AG04449 (cell line): ENCODE results near the gene TCP10L.

Source experiments
- CTCF ChIA-PET: fragments of 350-600 bp; formaldehyde crosslinking; extraction: SDS; loops from one replicate; lab custom pipeline; 2021; ENCODE audit warnings: antibody characterized with exemption; lab: Yijun Ruan, JAX
- POLR2A ChIA-PET: fragments of 400-600, 350-600 bp; formaldehyde crosslinking; extraction: SDS; loops from one replicate; lab custom pipeline; 2020; ENCODE audit warnings: antibody characterized with exemption, inconsistent platforms; lab: Yijun Ruan, JAX
- DNase-seq: peaks from one replicate; pipeline ENCODE4 v3.0.0-alpha.2; 2010; ENCODE audit warnings: low read depth, low spot score
- H3K4me3 ChIP-seq: 2 replicates; pipeline ENCODE4 v1.5.1; 2011; ENCODE audit warnings: low read depth, mild to moderate bottlenecking, control low read depth, low read length
- CTCF ChIP-seq: IDR thresholded peaks from one replicate; pipeline ENCODE4 v1.5.1; 2011; ENCODE audit warnings: mild to moderate bottlenecking, moderate library complexity, low read length, control low read depth, inconsistent platforms; ENCODE audit not compliant: insufficient read depth; ENCODE audit errors: missing control alignments

Gene TCP10L

GRCh38 chr21:32581732-32582131, 3.6 kb downstream of the TCP10L start:
- no peak for DNase-seq
- CTCF ChIA-PET: interaction anchor here (2.1 to 17.5 kb wide), 2 partner anchors 19 to 174 kb away, joined by 10 to 218 read pairs; partner anchors contain the start of gene EVA1C
- no peak overlapping the region for H3K4me3 ChIP-seq
- no peak for TF ChIP-seq CTCF
- POLR2A ChIA-PET: no interaction called here

GRCh38 chr21:32580949-32581348, 4.4 kb downstream of the TCP10L start:
- POLR2A ChIA-PET: no interaction called here
- CTCF ChIA-PET: interaction anchor here (0.8 to 17.5 kb wide), 6 partner anchors 11 to 173 kb away, joined by 4 to 218 read pairs (median 6); partner anchors contain the start of gene EVA1C
- DNase-seq: no peak
- H3K4me3 ChIP-seq: no peak overlapping the region
- no peak for TF ChIP-seq CTCF

DNA sequence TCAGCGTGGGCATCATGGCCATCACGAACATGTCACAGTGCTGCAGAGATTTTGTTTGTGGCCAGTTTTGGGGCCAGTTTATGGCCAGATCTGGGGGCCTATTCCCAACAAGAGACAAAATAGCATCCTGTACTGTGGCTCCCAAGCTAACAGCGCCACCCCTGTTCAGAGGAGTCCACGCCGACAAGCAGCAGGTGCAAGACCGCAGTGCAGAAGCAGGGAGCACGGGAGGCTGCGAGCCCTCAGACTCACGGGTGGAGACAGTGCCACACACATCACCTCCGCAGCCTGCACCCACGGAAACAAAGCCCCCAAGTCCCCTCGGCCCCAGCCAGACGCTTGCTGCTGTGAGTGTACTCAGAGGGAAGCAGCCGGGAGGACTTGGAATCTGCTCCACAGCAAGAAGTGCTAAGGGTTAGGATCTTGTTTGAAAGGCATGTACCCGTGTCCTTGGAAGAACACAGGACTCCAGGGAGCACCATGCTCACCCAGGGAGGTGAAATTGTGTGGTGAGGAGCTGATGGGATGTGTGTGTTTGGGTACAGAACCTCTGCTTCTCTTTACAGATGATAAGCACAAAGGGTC, 7.1 kb downstream of the TCP10L start:
- H3K4me3 ChIP-seq: no peak overlapping the region
- ChIA-PET POLR2A (no interaction called here), CTCF (interaction anchor here (1.2 to 17.5 kb wide), 3 partner anchors 9 to 171 kb away, joined by 5 to 218 read pairs (median 12); partner anchors contain the start of gene EVA1C)
- peak; percentile 47 for TF ChIP-seq CTCF
- no peak for DNase-seq

DNA sequence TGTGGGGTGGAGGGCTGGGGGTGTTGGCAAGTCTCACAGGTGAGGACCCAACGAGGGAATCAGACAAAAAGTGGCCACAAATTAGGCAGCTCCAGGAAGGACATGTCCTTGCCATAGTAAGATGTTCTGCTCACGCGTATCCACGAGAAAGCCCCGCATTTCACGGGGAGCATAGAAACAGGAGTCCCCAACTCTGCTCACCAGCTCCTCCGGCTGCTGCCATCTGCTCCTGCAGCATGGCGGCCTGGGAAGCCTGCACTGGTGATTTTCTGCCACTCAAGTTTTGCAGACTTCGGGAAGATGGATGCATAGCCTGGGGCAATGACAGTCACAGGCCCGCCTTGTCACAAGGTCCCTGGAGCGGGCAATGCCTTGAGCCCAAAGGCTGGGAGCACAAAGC, 9.3 kb downstream of the TCP10L start:
- no peak for TF ChIP-seq CTCF
- no peak overlapping the region for H3K4me3 ChIP-seq
- DNase-seq: no peak
- ChIA-PET POLR2A (no interaction called here), CTCF (interaction anchor here (0.9 to 17.5 kb wide), 3 partner anchors 11 to 168 kb away, joined by 3 to 218 read pairs (median 12); partner anchors contain the start of gene EVA1C)

DNA sequence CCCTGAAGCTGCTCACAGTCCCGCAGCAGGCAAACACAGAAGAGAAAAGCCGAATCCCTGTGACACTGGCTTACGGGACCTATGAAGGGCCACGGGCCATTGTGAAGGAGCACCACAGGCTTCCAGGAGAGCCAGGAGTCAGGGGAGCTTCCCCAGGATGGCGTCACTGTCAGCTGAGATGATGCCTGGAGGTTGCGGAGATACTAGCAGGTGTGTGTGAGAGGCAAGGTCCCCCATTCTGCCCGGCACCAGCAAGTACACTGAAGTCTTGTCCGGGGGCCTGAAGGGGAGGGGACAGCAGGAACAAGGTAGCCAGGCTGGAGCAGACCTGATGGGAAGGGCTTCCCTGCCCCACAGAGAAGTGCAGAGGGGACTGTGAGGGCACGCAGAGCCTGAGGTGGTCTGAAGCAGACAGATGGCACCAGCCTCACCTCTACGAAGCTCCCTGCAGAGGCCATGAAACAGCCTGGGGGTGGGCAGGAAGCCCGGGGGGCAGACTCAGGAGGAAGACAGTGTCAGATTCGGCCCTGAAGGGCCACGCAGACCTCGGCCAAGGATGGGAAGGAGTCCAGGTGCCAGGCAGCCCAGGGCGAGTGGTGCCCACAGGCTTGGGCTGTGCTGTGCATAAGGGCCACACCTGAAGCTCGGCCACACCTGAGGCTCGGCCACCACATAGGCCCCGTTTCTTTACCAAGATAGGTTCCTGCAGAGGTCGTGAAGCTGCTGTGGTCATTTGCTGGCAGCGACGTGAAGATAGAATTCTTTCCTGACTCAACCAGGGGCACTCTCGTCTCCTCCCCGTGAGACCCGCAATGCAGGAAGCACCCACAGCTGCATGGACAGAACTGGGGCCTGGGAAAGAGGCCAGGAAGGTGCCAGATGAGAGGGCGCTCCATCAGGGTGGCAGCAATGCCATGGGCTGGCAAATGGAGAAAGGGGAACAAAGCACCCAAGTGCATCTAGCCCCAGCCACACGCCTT, 10.1 kb downstream of the TCP10L start:
- ChIA-PET POLR2A (no interaction called here), CTCF (interaction anchor here (0.9 to 17.5 kb wide), 3 partner anchors 12 to 168 kb away, joined by 3 to 218 read pairs (median 12); partner anchors contain the start of gene EVA1C)
- no peak for DNase-seq
- no peak overlapping the region for H3K4me3 ChIP-seq
- no peak for TF ChIP-seq CTCF
